Stimulated activated CD8-positive, alpha-beta memory T cell treated with anti-CD3 and anti-CD28 coated beads, Interleukin-7, amount 100 ng/mL, for 24 hours (primary cell): Measurements from ENCODE around the gene ADCY3.

Source experiments
- DNase-seq: peaks from one replicate; pipeline ENCODE4 v3.0.0-alpha.2; 2020; ENCODE audit warnings: low read depth

ADCY3 gene

DNA sequence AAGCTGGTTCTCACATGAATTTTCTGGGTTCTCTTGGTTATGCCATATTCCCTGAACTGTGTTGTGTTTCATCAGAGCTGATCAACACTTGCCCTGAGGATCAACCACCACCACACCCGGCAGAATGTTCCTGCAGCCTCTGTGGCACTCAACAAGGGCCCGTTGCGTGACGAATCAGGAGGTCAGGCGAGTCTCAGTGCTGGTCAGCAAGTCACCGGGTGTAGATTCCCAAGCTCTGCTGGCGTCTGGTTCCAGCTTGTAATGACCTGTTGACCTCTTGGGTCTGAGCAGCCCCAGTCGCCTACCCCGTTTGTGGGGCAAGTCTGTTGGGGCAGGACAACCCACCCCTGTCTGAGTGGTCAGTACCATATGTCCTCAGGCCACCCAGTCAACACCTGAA lies 46.0 kb downstream of the ADCY3 start:
- no peak for DNase-seq

DNA sequence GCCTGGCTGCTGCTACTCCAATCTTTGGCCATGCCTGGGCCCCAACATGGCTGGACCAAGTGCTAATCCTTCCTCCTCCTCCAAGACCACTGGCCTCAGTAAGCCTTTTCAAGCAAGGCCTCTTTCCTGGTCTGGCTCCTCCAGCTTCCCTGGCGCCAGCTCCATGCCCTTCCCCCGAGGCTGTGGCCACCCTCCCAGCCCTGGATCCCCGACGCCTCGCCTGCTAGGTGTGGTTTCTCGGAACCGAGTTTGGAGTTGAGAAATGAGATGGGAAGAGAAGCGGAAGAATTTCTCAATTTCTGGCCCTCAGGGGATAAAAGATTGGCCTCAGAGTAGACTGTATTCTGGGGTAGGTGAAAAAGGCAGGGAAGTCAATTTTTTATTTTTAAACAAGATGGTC lies 46.4 kb downstream of the ADCY3 start:
- DNase-seq, result no peak

DNA sequence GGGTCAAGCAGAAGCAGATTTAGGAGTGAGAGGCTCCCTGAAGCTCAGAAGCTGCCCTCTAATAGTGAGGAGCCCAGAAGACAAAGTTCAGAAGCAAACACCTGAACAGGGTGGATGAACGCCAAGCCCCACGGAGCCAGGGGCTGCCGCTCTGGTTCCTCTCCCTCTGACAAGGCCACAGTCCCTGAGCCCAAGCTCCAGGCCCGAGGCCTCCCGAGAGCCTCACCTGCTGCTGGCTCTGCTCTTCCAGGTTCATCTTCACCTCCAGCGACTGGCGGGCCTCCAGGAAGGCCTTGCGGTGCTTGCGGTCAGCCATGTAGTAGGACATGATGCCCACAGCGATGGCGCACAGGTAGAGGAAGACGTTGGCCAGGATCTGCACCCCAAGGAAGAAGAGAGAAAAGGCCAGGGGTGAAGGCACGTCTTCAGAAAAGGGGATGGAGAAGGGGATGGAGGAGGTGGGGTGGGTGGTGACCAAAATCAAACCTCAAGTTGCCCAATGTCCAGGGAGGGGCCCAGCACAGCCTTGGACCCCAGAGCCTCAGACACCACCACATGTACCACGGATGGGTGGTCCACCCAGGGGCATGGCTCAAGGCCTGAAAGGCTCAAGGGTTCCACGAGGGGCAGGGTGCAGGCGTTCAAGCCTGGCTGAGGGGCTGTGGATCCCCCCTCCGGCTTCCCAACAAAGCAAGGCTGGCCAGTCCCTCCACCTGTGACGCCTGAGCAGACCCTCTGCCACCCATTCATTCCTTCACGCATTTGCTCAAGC lies 47.5 kb downstream of the ADCY3 start:
- DNase-seq, result no peak

DNA sequence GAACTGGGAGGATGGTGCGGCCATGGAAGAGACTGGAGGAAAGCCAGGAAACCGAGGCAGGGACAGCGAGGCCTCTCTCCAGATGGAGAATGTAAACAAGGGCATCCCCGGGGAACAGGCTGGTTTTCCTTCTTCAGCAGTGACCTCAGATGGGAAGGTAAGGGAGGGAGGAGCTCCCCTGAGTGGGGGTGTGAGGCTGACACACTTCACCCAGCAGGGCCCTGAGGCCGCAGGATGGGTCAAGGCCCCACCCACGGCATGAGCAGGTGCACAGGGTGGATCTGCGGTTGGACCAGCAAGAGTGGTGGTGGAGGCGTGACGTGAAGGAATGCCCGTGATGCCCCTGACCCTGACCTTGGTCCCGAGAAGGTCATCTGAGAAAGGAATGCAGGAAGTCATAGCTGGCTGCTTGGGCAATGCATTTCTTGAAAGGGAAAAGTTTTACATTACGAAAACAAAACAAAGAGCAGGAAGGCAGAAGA lies 48.1 kb downstream of the ADCY3 start:
- DNase-seq, result no peak

DNA sequence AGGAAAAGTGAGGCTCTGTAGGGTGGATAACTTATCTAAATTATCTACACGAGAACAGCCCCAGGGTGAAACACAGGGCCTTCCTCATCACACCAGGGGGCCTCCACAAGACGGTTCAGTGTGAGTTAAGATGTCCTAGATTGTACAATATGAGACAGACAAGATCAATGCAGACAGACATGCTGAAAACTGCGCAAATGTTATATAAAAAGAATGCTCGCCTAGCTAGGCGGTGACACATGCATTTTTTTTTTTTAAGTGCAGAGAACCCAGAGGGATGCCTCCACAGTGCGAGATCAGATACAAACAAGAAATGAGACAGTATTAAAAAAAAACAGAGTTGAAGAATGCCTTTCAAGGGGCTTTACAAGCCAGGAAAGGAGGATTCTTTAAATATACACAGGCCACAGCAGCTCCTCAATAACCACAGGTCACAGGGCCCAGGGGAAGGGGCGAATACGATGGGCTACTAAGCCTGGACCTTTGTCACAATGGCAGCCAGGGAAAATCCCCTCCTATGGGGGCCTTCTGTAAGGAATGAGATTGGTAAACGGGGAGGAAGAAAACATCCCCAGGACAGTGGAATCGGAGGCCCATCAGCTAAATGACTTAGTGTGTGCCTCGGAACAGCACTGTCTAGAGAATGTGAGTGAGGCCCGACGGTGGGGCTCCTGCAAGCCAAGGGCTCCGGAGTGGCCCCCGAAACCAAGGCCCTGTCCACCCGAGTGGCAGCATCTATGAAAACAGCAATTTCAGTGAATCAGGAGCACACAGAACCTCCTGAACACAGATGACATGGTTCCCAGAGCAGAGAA lies 48.9 kb downstream of the ADCY3 start:
- no peak for DNase-seq

DNA sequence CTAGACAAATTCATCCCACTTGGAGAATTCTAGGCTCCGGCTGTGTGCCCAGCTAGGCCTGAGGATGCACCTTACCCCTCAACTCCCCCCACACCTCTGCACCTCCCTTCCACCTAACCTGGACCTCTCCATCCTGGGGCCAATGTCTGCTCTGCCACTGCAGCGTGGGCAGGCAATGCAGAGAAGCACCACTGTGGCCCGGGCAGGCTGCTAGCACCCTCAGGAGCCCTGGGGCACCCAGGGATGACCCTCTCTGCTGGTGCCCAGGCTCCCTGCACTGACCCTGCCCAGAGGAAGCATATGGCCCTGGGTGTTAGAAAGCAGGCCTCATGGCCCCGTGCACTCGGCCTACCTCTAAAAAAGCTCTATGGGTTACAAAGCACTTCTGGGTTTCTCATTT lies 49.6 kb downstream of the ADCY3 start:
- no peak for DNase-seq

DNA sequence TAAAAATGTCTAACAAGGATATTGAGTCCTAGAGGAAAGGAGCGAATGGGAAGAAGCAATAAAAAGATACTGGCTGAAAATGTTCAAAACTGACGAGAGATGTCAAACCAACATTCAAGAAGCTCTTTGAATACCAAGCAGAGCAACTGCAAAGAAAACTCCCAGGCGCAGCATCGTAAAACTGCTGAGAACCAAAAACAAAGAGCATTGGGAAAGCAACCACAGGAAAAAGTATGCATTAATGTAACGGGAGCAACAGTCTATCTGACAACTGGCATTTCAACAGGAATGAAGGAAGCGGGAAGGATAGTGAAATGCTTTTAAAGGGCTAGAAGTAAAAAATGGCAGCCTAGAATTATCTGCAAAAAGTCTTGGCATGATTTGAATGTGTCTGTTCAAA lies 53.1 kb downstream of the ADCY3 start:
- DNase-seq, result no peak

DNA sequence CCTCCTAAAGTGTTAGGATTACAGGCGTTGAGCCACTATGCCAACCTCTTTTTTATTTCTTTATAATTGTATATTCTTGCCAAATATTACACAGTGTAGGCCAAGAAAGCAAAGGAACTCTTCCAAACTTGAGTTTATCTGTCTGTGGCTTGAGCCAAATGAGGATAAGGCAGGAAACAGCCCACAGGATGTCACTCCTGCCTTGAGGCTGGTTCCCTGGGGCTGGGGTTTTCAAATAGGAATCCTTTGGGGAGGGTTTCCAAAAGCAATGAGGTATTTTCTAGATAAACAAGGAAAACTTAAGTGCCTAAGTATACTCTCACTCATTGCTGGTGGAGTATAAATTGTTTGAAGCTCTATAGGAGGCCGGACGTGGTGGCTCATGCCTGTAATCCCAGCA lies 56.4 kb downstream of the ADCY3 start:
- DNase-seq, result no peak

DNA sequence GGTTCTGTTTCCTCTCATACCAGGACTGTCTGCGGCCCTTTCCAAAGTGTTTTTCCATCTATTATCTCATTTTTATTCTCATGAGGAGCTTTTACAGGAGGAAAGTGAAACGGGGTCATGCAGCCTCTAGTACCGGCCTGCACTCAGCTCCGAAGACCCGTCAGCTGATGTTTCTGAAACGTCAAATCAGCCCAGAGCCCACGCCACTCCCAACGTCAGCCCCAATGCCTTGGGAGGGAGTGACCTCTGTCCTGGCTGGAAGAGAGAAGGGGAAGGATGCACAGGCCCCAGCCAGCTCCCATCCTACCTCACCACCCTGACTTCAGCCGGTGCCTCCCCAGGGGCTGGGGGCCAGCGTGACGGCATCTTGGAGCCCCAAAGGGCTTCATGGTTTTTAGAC lies 58.5 kb downstream of the ADCY3 start:
- DNase-seq, result no peak

DNA sequence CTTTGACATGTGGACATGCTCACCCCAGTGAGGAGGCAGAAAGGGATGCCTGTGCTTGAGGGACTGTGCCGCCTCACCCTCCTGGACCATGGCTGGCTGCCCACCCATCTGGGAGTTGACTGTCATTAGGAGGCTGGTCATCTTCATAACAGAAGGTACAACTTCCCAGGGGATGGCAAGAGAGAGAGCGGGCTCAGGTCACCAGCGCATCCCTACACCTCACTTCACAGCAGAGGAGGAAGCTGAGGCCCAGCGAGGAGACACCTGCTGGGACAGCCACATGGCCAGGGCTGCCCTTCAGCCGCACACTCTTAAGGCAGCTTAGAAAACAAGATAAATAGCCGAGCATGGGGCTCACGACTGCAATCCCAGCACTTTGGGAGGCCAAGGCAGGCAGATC lies 59.4 kb downstream of the ADCY3 start:
- no peak for DNase-seq

DNA sequence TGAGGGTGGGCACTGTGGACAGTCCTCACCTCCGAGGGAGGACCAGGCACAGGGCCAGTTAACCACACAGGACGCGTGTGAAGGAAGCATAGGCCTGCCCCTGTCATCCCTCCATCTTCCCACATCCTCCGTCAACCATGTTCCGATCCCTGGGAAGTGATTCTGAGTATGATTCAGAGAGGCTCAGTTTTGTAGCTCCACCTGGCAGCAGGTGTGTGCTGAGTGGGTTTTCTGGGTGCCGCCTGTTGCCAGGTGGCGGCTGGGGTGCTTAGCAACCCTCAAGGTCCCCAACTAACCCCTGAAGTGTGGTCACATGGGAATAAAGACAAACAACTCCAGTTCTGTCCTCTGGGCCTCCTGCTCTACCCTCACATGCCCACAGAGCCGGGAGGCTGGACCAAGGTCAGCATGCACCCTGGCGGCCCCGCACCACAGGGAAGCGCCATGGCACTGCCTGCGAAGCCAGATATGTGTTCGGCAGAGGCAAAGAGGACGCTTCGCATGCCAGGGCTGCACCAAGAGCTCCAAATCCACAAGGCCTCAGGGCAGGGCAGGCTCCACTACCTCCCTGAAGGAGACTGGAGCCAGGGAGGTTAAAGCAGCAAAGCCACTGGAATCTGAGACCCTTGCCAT lies 60.0 kb downstream of the ADCY3 start:
- no peak for DNase-seq

DNA sequence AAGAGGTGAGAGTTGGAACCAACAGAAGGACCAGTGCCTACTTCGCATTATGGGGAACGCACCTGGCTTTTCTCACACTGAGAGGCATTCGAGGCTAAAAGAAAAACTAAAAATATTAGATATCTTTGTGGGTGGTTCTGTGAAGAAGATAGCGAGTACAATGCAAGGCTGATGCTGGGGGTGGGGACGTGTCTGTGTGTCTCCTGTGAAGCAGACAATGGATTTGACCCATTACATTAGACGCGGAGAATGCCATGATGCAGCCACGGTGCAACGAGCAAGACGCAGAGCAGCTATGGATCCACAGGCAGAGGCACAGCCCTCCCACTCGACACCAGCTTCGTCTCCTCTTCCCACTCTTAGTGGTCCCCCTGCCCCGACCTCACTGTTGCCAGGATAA lies 61.0 kb downstream of the ADCY3 start:
- DNase-seq, result no peak

DNA sequence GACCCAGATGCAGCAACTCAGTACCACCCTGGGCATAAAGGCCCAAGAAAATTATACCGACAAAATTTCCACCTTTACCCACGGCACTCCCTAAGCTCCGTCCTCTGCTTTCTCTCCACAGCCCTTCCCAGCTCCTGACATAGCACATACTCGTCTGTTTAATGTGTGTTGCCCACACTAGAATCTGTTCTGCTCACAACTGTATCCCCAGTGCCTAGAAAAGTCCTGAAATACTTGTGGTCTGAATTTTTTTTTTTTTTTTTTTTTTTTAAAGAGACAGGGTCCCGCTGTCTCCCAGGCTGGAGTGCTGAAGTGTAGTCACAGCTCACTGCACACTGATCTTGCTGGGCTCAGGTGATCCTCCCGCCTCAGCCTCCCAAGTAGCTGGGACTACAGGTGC lies 62.3 kb downstream of the ADCY3 start:
- no peak for DNase-seq

DNA sequence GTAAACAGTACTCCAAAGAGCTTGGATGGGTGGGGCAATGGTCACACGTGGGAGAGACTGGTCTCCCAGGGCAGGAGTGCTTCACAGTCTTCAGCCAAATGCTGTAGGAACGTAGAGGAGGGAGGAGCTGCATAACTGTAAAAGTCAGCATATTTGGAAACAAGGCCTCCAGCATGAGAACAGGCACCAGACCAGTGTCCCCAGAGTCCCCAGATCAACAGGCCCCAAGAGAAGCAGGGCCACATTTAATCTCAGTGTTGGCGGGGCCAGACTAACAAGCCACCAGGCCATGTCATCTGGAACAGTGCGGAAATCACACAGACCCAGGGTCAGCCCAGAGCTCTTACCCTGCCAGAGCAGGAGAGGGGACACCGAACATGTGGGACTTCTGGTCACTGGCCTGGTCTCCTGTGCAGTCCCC lies 63.2 kb downstream of the ADCY3 start:
- no peak for DNase-seq

DNA sequence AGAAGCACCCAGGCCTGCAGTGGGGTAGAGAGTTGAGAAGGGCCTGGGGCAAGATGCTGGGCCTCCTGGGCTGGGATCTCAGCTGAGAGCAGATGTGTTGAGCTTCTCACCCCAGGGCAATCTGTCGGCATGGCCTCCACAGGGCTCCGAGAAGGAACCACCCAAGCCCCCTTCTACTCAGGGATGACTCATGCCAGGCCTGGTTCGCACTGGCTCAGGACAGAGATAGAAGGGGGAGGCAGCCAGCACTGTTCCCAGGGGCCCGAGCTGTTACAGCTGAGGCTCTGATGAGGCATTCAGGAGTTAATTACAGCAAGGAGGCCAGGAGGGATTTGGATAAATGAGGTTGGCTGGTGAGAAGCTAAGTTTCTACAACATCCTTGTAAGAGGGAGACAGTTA lies 64.3 kb downstream of the ADCY3 start:
- DNase-seq, result no peak

DNA sequence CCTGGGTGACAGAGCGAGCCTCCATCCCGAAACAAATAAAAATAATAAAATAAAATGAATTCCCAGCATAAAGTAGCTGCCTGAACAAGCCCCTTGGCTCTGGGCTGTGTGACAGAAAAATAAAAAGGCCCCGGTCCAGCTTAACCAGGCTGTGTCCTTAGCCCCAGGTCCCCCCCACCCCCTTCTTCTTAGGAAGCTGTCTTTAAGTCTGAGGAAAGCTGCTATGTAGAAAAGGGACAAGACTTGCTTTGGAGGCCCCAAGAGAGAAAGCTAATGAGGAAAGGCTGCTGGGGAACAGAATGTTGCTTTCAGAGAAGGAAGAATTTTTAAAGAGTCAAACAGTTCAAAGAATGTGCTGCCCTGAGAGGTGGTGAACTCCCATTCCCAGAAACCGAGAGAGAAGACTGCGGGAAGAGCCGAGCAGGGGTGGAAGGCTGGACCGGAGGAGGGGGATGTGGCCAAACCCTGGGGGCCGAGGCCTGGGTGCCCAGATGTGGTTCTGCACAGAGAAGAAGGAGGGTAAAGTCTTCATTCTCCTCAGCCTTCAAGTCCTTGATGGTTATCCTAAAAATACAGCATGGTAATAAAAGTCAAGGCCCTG lies 64.9 kb downstream of the ADCY3 start:
- DNase-seq, result no peak

DNA sequence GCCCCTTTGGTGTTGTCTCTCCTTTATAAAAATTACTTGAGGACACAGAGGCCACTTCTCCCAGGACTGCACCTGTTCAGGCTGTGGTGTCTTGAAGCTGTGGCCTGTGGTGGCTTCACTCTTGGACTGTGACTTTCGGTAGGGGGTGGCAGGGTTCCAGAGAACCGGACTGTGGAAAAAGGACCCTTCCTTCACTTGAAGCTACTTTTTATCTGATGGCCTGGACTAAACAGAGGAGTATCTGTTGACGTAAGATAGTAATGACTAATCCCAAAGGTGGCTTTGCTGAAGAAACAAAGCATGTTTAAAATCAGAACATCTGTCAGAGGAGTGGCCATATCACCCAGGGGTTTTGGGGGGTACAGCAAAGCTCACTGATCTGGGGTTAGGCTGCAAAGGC lies 66.0 kb downstream of the ADCY3 start:
- no peak for DNase-seq

DNA sequence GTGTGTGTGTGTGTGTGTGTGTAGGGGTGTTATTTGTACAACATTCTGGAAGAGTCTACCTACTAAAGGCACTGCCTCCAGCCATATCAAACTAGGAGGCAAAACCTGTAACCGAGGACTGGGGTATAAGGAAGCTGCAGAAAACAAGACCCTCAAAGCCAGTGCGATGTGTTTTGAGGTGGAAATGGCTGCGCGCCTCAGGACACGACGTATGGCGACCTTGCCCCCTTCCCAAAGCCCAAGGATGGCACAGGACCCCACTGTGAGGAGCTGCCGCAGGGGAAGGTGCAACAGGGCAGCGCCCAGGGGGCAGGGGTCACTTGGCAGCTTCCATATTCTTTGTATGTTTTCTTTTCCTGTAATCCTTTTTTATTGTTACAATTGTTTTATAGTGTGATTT lies 67.0 kb downstream of the ADCY3 start:
- no peak for DNase-seq

DNA sequence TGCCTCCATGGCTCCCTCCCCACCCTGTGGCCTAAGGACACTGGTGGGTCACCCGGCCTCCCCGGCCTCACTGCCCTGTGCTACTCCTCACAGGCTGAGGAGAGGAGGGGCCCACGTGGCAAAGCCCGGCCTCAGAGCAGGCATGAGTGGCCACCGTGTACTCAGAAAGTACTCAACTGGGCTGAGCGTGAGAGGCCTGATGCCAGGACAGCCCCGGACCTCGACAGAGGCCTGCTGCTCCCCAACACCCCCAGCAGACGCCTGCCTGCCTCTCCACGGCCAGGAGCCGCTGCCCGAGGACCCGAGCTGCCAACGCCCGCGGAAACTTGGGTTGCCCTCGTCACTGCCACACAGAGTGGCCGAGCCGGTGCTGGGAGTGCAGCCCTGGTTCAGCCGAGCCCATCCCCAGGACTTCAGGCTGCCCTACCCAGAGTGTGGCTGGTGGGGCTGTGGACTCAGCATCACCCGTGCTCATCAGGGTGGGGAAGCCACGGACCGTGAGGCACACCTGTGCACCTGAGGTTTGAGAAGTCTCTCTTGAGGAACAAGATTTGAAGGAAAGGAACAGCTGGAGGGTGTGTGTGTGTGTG lies 67.5 kb downstream of the ADCY3 start:
- no peak for DNase-seq

DNA sequence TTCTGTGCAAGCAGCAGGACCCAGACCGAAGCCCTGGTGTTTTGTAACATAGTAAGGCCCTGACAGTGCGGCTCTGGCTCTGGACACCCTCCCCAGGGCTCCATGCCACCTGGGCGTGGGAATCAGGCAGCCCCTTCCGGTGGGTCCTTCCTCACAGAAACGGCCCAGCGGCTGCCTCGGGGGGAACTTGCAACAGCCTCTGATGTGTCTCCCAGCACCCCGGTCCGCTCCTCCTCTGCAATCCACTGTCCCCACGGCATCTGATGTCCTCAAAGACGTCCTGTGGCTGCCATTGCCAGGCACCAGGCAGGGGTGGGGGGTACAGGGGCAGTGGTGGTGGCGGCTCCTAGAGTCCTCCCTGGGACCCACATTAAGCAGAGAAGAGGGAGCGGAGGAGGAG lies 68.0 kb downstream of the ADCY3 start:
- DNase-seq, result no peak

DNA sequence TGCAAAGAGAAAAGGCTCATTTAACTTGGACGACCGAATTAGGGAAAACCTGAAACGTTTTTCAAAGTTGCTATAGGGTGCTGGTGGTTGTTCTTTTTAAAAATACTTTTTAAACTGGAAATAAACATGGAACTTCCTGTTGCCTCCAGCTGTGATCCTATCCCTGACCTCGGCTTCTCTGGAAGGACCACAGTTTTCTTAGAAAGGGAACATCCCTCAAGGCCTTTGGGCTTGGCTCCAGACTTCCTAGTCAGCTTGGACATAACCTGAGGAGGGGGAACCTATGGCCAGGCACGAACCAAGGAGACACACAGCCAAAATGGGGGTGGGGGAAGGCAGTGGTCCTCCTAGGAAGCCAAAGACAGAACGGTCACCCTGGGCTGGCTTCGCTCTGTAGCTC lies 69.1 kb downstream of the ADCY3 start:
- no peak for DNase-seq

DNA sequence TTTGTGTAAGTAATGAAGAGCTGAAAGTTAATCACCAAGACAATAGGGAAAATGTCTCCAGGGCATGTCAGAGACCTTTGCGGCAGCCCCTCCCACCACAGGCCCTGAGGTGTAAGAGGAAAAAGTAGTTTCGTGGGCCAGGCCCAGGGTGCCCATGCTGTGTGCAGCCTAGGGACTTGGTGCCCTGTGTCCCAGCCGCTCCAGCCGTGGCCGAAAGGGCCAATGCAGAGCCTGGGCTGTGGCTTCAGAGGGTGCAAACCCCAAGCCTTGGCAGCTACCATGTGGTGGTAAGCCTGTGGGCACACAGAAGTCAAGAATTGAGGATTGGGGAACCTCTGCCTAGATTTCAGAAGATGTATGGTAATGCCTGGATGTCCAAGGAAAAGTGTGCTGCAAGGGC lies 74.3 kb downstream of the ADCY3 start:
- no peak for DNase-seq
